ENCODE data around the gene UROS. TPM values are rescaled to one million over a fixed set of nuclear protein-coding genes. Genes with fewer than 3 reads are reported as not detected.

UROS gene
- total and polyA plus RNA-seq, 10 of the 15 experiments (the other 5 are each of a cell fraction or from before 2014, with no cell fraction given): 4.3 to 112 (median 64.5) TPM

GRCh38 chr10:125868372-125868975 is 45.4 kb upstream of the UROS start (continued):
- TF ChIP-seq E2F8 (IDR thresholded peaks at IDR 0.05; ENCODE audit: low read depth, partially characterized antibody) (no peak), RAD51 (IDR thresholded peaks at IDR 0.05) (no peak), TAF1 (IDR thresholded peaks at IDR 0.05; ENCODE audit: borderline replicate concordance, low read depth, low read length) (no peak), PAX5 (IDR thresholded peaks at IDR 0.05; ENCODE audit: borderline replicate concordance, low read depth, low read length) (no peak), RAD21 (IDR thresholded peaks at IDR 0.05; ENCODE audit: insufficient read depth, low read depth, low read length) (peak; percentile 76), RCOR1 (conservative IDR thresholded peaks at IDR 0.05; ENCODE audit: low read depth, low read length) (no peak), IRF3 (IDR thresholded peaks at IDR 0.05) (no peak), ZNF207 (IDR thresholded peaks at IDR 0.05; ENCODE audit: borderline replicate concordance) (no peak), RELB (IDR thresholded peaks at IDR 0.05; ENCODE audit: low read depth) (no peak)

Data from GM12878 (cell line).